OCI-LY7 (cell line): ENCODE data around the gene ASCL3.

Source experiments
- CTCF ChIP-seq: fragments of 200-600 bp; sonication (generic); conservative IDR thresholded peaks from 2 replicates; pipeline ENCODE4 v1.5.1; 2014; ENCODE audit warnings: mild to moderate bottlenecking, antibody characterized with exemption, low read length, moderate library complexity, mixed read lengths
- EZH2phosphoT487 ChIP-seq: fragments of 200-600 bp; sonication (generic); IDR thresholded peaks from 2 replicates; pipeline ENCODE4 v1.6.1; 2018; ENCODE audit warnings: low read depth, borderline replicate concordance, mild to moderate bottlenecking, mixed run types, antibody characterized with exemption, low read length, moderate library complexity, mixed read lengths

- TF ChIP-seq CTCF: no peak
- TF ChIP-seq EZH2phosphoT487: no peak
Measured at GRCh38 chr11:8964324-8965320, 21.8 kb upstream of the ASCL3 start, which contains the start of gene TMEM9B.
